ENCODE data around the gene ITPR2.

ITPR2 gene

DNA sequence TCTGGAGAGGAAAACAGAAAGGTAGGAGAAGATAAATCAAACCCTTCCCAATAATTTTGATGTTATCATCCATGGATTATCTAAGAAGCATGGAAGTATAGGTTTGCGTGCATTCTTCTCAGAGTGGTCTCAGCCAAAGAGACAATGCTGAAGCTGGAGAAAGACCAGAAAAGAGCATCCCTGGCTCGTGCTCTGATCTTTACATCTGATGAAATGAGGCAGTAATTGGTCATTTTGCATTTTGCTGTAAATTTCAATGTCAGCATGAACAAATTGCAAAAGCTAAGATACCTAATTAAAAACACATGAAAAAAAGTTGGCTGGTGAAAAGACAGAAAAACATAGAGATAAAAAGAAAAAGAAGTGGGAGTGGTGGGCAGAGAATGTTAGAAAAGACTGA lies 252.4 kb downstream of the ITPR2 start:
- no peak for DNase-seq (ENCODE audit: low read depth in 2 of 3, low spot score in 2 of 3)

DNA sequence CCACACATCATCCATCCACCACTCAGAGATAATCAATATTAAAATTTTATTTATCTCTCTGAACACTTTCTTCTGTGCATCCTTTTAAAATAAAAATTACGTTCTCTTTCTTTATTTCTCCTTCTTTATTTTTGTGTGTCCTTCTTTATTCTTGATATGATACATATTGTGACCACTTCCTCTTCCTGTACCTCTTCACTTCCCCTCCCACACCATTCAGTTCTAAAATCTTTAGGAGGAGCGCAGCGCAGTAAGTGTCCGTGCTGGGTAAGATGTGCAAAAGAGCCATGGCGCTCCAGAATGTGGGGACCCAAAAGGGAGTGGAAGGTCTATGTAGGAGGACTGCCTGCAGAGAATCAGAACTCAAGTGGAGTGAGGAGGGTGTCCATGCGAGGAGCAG lies 256.7 kb downstream of the ITPR2 start:
- DNase-seq (ENCODE audit: low read depth in 2 of 3, low spot score in 2 of 3): no peak

DNA sequence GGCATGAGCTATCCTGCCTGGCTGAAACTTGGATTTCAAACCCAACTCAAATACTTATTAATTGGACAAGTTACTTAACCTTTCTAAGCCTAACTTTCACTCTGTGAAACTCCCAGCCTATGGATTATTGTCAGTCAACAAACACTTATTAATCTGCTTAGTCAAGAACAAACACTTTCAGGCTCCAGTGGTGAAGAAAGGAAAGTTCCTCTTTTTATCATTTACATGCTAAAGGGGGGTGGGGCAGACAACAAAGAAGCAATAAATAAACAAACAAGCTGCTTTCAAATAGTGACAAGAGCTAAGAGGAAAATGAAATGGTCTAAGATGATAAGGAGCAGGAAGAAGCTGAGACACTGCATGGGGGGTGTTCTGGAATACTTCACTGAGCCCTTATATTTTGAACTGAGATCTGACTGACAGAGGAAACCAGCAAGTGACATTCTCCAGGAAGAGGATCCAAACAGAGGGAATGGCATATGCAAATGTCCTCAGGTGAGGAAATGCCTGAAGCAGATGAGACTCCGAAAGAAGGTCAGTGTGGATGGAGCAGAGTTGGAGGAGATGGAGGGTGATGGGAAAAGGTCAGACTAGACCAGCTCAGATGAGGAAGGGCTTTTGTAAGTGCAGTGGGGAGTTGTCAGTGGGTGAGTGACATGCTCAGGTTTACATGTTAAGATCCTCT lies 259.6 kb downstream of the ITPR2 start:
- DNase-seq (ENCODE audit: low read depth in 2 of 3, low spot score in 2 of 3): no peak

DNA sequence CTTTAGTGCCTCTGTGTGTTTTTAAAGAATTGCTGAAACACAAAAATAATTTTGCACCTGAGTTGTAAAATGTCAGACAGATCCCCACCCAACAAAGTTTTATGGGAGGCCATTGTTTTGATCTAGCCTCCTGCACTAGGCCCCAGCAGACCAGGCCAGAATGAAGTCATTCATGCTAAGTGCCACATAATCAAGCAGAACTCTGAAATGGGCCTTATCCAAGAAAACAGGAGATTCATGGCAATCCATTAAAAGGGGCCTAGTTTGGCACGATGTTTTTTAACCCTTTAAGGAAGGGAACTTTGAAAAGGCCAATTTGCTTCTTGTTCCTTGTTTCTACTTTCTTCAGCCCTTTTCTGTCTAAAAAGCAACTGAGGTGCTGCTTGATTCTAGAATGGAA lies 260.9 kb downstream of the ITPR2 start:
- no peak for DNase-seq (ENCODE audit: low read depth in 2 of 3, low spot score in 2 of 3)

DNA sequence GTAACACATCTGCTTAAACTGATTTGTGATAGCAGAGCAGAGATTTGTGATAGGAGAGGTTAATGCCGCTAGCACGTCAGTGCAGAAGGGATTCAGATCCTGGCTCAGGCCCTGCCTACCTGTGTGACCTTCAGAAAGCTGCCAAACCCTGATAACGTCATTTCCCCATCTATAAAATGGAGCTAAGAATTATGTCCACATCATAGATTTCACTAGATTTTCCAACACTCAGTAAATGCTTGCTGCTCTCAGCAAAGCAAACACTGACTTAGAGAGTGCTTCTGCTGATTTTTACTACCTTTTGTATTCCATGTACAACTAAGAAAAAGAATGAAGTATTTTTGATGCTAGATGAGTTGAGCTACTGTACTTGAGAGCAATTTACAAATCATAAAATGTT lies 261.4 kb downstream of the ITPR2 start:
- no peak for DNase-seq (ENCODE audit: low read depth in 2 of 3, low spot score in 2 of 3)

DNA sequence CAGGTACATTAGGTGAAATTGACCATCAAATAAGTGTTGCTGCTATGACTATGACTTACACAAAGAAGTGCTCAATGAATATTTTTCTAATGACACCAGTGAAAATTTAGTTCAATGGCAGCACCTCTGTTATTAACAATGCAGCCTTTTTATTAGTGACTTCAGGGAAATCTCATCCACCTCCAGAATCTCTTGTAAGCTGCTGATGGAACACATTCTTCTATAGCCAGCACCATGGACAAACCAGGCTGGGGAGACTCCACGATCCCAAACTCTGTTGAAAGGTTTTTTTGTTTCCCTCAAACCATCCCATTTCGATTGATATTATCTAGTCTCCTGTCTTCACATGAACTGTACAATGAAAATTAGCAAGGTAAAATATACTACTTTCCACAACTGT lies 265.9 kb downstream of the ITPR2 start:
- no peak for DNase-seq (ENCODE audit: low read depth in 2 of 3, low spot score in 2 of 3)

DNA sequence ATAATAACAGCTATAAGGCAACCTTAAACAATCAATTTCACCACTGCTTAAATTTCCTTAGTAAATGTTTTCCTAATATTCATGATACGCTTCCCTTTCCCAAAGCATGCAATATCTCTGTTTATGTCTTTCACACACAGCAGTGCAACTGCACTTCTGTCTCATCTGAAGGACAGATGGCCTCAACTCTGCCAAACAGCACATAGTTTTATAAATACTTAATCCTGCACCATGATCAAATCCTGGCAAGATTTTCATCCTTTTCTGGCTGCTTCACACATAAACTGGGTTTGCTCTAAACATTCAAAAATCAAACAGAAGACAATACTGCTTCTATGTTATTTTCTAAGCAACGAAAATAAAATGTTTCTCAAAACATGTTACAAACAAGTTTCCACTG lies 266.3 kb downstream of the ITPR2 start:
- DNase-seq (ENCODE audit: low read depth in 2 of 3, low spot score in 2 of 3): no peak

DNA sequence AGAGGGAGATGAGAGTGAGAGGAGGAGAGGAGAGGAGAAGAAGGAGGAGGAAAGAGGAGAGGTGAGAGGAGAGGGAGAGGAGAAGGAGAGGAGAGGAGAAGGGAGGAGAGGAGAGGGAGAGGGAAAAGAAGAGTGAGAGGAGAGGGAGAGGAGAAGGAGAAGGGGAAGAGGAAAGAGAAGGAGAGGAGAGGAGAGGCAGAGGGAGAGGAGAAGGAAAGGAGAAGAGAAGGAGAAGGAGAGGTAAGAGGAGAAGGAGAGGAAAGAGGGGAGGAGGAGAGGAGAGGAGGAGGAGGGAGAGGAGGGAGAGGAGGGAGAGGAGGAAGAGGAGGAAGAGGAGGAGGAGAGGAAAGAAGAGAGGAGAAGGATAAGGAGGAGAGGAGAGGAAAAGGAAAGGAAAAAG lies 266.8 kb downstream of the ITPR2 start:
- no peak for DNase-seq (ENCODE audit: low read depth in 2 of 3, low spot score in 2 of 3)

DNA sequence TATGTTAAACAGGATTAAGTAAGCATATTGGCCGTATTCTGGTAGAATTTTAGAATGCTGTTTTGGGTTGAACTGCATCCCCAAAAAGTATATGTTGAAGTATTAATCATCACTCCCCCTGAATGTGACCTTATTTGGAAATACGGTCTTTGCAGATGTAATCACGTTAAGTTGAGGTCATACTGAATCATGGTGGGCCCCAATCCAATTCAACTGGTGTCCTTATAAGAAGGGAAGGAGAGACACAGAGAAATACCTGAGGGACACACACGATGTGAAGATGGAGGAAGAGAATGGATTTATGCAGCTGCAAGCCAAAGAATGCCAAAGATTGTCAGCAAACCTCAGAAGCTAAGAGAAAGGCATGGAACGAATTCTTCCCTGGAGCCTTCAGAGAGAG lies 268.6 kb downstream of the ITPR2 start:
- DNase-seq (ENCODE audit: low read depth in 2 of 3, low spot score in 2 of 3): no peak

DNA sequence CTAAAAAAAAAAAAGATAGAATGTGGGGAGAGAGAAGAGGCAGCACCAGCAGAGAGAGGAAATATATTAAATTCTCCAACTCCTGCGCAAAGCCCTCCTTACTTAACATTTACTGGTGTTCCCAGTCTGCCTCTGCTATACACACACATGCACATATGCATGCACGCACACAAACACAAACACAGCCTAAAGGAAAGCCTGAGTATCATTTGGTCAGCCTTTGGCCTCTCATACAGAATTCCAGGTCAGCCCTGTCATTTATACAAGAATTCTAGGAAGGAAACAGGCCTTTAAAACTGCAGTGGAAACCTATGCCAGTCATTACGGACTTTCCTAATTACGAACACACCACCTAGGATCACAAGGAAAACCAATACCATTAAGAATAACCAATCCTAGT lies 269.4 kb downstream of the ITPR2 start:
- no peak for DNase-seq (ENCODE audit: low read depth in 2 of 3, low spot score in 2 of 3)

DNA sequence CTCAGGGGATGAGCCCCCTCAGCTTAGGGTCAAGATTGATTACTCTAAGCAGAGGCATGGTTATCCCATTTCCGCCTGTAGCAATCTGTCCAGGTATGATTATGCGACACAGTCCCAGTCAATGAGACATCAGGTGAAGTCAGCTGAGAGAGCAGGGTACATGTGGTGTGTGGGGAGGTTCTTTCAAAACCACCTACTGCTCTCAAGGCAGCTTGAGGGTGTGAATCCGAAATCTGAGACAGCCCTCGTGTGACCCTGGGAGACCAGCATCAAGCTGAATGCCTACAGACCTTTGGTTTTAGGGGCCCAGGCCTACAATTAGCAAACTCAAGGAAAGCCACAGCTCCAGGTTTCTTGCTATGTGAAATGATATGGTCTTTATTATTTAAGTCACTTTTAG lies 275.7 kb downstream of the ITPR2 start:
- no peak for DNase-seq (ENCODE audit: low read depth in 2 of 3, low spot score in 2 of 3)

DNA sequence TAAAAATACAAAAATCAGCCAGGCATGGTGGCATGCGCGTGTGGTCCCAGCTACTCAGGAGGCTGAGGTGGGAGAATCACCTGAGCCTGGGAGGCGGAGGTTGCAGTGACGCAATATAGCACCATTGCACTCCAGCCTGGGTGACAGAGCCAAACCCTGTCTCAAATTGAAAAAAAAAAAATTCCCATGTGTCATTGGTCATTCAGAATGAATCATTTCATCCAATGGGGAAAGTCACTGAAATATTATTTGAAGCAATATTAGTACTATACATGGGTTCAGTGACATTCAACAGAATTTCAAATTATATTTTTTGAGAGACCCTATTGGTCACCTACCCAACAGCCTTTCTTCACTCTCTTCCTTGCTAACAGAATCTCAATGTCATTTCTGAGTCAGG lies 276.1 kb downstream of the ITPR2 start:
- no peak for DNase-seq (ENCODE audit: low read depth in 2 of 3, low spot score in 2 of 3)

DNA sequence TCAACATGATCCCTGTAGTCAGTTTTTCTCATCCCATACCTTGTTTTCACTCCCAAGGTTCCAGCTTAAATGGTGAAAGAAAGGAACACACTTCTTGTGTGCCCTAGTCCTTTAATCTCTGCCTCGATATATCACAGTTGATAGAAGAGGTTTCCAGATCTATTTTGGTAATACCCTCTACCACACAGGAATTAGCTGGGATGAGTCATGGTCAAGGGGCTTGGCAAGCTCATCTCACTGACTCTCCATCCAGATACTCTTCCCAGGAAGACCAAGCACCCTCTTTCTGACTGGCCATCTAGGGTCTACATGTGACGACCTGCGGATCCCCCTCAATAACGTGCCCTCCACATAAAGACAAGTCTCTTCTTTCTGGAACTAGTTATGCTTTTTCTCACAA lies 277.9 kb downstream of the ITPR2 start:
- no peak for DNase-seq (ENCODE audit: low read depth in 2 of 3, low spot score in 2 of 3)

DNA sequence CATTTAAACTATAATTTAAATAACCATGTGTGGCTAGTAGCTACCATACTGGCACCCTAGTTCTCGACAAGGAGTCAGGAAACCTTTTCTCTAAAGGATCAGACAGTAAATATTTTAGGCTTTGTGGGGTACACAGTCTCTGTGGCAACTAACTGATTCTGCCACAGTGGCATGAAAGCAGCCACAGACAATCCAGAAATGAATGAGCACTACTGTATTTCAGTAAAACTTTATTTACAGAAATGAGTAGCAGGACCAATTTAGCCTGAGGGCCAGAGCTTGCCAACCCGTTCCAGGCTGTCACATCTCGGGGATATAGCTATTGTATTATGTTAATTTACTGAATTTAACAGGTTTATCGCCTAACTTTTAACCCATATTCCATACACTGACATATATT lies 278.7 kb downstream of the ITPR2 start:
- DNase-seq (ENCODE audit: low read depth in 2 of 3, low spot score in 2 of 3): no peak

DNA sequence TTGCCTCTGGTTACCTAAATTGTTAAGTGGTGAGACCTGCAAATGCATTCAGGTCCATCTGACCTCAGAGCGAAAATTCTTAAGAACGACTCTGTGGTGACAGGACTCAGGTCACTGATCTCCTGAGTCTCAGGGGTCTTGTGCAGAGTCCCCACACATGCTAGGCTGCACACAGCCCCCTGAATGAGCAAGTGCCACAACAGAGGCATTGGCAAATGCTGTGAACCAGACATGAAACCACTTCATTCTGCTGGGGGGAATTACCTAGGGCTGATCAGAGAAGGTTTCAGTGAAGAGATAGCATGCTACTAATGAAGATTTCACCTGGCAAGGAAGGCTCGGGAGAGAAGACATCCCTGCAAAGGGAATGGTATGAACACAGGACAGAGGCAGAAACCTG lies 281.6 kb downstream of the ITPR2 start:
- no peak for DNase-seq (ENCODE audit: low read depth in 2 of 3, low spot score in 2 of 3)

DNA sequence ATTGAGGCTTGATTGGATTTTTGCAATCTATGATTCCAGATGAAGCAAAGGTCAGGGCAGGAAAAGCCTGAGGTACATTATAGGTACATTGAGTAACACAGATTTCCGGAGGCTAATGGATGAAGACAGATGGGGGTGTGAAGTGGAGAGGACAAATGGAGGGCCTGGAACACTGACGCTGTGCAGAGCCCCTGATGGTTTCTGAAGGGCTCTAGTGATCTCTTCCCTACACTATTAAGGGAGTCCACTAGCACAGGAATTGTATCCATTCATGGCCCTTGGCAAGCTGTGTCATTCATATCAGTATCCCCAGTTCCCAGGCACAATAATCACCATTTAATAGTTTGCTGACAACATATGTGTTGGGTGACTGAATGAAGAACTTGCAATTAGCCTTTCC lies 284.8 kb downstream of the ITPR2 start:
- no peak for DNase-seq (ENCODE audit: low read depth in 2 of 3, low spot score in 2 of 3)

DNA sequence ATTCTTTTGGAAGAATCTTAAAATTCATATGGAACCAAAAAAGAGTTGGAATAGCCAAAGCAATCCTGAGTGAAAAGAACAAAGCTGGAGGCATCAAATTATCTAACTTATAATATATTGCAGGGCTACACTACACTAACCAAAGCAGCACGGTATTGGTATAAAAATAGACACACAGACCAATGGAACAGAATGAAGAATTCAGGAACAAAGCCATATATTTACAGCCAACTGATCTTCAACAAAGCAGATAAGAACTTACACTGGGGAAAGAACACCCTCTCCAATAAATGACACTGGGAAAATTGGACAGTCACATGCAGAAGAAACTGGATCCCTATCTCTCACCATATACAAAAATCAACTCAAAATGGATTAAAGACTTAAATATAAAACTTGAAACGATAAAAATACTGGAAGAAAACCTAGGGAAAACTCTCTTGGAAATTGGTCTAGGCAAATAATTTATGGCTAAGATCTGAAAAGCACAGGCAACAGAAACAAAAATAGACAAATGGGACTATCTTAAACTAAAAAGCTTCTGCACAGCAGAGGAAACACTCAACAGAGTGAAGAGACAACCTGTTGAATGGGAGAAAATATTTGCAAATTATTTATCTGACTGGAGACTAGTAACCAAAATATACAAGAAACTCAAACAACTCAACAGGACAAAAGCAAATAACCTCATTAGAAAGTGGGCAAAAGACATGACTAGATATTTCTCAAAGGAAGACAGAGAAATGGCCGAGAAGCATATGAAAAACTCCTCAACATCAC lies 286.3 kb downstream of the ITPR2 start:
- no peak for DNase-seq (ENCODE audit: low read depth in 2 of 3, low spot score in 2 of 3)

DNA sequence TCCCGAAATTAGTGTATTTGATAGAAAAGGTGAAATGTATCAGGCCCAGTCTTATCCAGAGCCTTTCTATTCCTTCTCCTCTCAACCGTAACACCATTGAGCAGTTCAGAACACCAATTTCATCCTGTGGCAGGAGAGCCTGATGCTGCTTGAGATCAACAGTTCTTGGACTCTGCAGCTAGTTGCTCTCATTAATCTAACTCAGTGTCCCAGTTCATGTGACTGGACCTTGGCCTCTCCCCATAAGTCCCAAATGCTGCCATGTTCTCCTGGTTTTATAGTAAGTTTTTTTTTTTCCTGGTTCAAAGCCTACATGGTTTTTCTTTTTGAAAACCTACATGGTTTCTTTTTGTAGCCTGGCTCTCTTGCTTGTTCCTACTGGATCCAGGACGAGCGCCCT lies 293.9 kb downstream of the ITPR2 start:
- DNase-seq (ENCODE audit: low read depth in 2 of 3, low spot score in 2 of 3): no peak

DNA sequence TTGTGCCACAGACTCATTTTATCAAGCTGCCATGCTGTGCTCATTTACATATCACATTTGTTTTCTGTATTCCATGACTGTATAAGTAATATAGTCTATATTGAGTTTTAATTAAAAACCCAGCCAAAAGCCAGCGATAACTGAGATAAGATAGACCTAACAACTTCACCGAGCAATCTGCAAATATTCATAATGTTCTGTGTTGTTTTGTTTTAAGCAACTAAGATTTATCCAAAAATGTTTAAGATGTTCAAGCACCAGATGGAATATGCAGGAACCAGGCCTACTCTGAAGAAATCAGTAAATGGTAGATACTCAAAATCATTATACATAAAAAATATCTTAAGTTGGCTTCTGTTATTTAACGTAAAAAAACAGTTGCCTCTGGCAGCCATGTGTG lies 295.3 kb downstream of the ITPR2 start:
- no peak for DNase-seq (ENCODE audit: low read depth in 2 of 3, low spot score in 2 of 3)

DNA sequence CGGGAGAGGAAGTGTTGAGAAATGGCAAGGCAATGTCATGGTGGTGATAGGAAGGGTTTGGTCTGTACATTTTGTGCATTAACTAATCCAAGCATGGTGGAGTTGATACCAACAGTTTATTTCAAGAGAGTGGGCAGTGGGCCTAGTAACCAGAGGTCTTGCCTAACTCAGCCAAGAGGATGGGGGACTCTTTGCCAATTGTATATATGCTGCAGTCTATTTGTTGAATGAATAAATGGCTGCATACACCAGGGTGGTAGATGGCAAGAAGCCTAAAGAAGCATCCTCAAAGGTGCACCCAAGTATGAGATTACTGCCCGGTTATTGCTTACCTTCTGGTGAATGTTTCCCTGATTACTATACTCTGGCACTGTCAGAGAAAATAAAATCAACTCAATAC lies 295.9 kb downstream of the ITPR2 start:
- no peak for DNase-seq (ENCODE audit: low read depth in 2 of 3, low spot score in 2 of 3)

DNA sequence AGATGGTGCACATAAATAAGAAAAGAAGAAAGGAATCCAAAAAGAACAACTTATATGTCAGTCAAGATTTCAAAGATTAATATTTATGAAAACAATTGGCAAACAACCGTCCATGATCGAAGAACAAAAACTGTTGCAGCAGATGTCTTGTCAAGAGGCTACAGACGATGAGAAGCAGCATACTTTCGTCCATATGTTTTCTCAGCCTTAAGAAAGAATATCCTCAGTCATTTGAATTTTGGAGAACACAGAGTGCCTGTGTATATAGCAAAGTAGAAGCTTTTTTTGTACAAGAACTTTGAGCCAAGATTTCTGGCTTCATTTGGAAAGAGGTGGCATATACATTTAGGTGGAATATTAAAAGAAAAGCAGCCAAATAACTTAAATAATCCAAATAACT lies 297.2 kb downstream of the ITPR2 start:
- DNase-seq (ENCODE audit: low read depth in 2 of 3, low spot score in 2 of 3): no peak

DNA sequence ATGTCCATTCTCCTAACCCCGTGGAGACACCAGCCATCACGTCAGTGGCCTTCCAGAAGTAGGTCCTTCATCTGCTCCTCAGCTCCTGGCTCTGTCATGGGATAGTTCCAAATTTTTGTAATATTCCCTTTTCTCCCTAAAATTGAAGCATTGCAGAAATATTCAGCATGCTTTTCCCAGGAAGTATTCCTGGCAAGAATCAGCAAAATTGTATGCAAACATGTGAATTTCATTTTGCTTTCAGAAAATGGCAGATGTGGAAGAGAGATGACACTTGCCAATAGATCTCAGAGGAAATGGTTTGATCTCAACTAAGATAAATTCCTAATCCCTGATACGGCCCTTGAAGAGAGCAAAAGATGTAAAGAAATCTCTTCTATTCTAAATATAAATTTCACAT lies 298.9 kb downstream of the ITPR2 start:
- no peak for DNase-seq (ENCODE audit: low read depth in 2 of 3, low spot score in 2 of 3)

DNA sequence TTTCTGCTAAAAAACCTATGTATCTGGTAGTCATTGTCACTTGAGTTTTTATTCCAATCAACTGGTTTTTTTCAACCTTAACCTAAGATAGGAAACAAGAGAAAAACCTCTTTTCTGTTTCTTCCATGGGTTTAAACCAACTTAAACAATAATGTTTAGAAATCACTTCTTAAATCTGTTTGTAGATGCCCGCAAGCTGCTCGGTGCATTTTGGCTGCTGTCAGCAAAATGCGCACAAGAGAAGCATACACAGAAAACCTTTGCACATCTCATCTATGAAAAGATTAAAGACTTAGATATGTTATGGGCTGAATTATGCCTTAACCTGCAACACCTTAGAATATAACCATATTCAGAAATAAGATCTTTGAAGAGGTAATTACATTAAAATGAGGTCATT lies 299.8 kb downstream of the ITPR2 start:
- DNase-seq (ENCODE audit: low read depth in 2 of 3, low spot score in 2 of 3): no peak
